GM12874 (cell line): ENCODE data around the gene FAF2.

Experiments
- TF ChIP-seq, protein P1 (sequence below): IDR thresholded peaks from 2 replicates; pipeline ENCODE4 v1.5.1; 2011; ENCODE audit warnings: low read depth, mild to moderate bottlenecking, control low read depth, low read length, moderate library complexity; ENCODE audit not compliant: insufficient read depth

Gene FAF2

DNA sequence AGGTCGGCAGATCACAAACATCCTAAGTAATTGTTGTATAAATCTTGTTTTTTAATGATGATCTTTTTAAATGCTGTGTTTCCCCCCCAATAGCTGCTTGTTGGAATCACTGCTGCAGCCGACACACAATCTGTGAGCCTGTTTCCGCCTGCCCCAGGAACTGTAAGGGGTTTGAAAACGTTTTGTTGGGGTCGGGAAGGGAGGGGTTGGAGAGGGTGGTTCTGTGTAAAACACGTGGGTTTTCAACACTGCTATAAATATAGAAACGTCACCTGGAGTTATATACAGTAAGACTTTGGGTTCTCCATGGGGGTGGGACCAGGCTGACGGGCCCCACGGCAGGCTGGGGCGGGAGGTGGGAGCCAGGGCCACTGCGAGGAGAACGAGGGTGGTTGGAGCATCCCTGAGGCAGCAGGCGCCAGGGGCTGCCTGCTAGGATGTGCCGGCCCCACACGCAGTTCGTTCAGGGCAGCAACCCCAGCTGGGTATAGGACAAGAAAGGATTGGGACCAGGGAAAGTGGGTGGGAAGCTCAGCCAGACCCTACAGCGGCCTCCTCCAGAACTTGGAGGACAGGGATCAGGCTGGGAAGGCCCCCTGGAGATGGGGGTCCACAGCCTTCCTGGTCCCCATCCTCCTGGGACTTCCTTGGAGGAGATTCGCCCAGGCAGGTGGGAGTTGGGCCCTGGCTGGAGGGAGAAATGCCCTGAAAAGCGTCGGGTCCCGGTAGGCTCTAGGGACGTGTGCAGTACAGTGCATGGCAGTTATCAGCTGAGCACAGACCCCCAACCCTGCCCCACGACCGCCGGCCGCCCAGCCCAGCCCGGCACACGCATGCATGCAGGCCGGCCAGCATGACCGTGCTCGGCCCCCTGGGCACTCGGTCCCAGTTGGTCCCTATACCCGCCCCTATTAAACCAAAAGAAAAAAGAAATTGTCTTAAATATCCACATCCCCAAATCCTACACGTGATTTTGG is 79.3 kb downstream of the FAF2 start:
- TF ChIP-seq, protein P1, sequence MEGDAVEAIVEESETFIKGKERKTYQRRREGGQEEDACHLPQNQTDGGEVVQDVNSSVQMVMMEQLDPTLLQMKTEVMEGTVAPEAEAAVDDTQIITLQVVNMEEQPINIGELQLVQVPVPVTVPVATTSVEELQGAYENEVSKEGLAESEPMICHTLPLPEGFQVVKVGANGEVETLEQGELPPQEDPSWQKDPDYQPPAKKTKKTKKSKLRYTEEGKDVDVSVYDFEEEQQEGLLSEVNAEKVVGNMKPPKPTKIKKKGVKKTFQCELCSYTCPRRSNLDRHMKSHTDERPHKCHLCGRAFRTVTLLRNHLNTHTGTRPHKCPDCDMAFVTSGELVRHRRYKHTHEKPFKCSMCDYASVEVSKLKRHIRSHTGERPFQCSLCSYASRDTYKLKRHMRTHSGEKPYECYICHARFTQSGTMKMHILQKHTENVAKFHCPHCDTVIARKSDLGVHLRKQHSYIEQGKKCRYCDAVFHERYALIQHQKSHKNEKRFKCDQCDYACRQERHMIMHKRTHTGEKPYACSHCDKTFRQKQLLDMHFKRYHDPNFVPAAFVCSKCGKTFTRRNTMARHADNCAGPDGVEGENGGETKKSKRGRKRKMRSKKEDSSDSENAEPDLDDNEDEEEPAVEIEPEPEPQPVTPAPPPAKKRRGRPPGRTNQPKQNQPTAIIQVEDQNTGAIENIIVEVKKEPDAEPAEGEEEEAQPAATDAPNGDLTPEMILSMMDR, result no peak

DNA sequence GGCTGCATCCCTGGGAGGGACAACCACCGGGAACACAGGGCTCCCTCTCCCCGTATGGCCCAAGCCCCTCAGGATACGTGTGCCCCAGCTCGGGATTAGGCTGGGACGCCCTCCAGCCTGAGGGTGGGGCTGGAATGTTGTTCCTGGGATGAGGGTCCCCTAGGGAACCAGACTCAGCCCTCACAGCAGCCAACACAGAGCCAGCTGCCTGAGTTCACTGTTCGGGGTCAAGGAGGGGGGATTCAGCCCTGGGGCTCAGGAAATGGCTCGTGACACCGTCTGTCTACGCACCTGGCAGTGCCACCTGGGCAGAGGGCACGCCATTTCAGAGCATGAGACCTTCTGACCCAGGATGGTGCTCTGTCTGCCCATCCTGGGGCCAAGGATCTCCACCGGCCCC is 80.1 kb downstream of the FAF2 start:
- TF ChIP-seq, protein P1, result no peak

DNA sequence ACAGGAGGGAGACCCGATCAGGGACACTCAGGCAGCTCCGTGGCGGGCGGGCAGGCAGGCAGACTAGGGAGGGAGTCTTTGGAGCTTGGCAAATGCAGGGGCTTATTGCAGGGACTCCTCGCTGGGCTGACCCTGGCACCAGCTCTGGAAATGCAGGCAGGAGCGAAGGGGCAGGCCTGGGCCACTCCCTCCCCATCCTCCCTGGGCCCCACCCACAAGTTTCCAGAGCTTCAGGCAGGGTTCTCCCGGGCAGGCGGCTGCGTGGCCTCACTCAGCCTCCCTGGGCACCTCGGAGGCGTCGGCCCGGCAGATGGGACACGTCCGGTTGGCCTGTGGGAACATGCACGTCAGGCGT is 80.6 kb downstream of the FAF2 start:
- TF ChIP-seq, protein P1, result no peak

DNA sequence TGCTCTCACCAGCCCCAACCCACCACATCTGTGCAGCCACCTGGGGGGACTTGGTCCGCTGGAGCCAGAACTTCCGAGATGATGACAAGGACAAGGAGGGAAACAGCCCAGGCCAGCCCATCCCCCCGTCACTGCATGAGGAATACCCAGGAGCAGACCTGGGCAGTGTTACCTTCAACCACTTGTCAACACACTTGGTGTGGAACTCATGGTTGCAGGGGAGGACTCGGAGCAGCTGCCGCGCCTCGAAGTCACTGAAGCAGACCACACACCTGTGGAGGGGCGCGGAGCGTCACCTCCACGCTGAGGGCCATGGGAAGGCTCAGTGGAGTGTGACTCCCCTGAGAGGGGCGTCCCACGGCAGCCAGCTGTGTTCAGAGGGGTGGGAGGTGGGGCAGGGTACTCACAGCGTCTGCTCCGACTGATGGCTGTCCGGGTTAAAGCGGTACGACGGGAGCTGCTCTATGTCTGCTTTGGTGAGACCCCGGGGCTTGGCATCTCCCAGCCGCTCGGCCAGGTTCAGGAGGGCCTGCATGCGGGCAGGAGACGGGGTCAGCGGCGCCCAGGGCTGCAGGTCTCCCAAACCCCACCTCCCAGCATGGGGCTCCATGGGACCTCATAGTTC is 81.0 kb downstream of the FAF2 start:
- TF ChIP-seq, protein P1, result no peak

DNA sequence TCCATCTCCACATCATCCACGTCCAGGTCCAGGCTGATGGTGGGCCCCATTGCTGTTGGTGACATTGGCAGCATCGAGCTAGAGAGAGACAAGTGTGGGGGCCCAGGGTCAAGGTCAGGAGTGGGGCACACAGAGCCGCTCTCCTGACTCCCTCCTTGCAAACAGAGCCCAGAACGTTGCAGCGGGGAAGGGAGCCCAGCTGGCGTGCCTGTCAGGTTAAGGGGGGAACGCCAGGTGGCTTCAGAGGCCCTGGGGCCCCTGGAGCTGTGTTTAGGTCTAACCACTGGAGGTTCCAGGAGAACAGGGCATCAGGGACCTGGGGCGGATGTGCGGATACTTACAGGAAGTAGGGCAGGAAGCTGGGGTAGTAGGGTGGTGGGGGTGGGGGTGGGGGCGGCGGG is 81.6 kb downstream of the FAF2 start:
- TF ChIP-seq, protein P1, result no peak

DNA sequence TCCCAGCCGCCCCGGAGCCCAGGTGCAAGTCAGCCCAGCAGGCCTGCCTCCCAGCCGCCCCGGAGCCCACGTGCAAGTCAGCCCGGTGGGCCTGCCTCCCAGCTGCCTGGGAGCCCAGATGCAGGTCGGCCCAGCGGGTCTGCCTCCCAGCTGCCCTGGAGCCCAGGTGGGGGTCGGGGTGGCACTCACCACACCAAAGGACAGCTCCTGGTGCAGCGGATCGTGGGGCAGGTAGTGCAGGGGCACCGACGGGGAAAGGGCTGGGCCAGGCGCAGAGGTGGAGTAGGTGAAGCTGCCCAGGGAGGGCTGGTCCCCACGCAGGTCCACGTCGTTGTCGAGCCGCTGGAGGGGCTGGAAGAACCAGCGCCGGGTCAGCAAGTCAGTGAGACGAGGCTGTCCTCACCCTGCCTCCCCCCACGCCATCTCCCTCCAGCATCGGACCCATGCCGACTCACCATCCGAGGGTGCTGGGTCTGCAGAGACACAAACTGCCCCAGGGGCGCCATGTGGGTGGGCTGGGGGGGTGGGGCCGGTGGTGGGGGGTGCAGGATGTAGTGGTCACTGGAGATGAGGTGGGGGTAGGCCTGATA is 82.3 kb downstream of the FAF2 start:
- TF ChIP-seq, protein P1, result no peak
